C4-2B (cell line): ENCODE results near the gene TRPC6.

Source experiments
- CTCF ChIP-seq: fragments of 450-650 bp; conservative IDR thresholded peaks from 2 replicates; pipeline ENCODE4 v1.5.1; 2017; ENCODE audit warnings: mild to moderate bottlenecking
- ZFX ChIP-seq: fragments of 450-650 bp; IDR thresholded peaks from 2 replicates; pipeline ENCODE4 v1.6.1; 2017

- TF ChIP-seq CTCF (no peak), ZFX (no peak)
Observed at GRCh38 chr11:101584129-101584515, 315 bp upstream of the TRPC6 start.
